Activated naive CD4-positive, alpha-beta T cell treated with anti-CD3 and anti-CD28 coated beads for 36 hours (primary cell): ENCODE measurements around the gene MAGEC2. TPM values are rescaled to one million over a fixed set of nuclear protein-coding genes. Genes with fewer than 3 reads are reported as not detected.

ENCODE experiments used
- CTCF ChIA-PET: fragments of 350-600 bp; sonication (Branson Sonifier 250); formaldehyde crosslinking; loops from one replicate; lab custom pipeline; 2021; ENCODE audit warnings: antibody characterized with exemption; lab: Charles Lee
- DNase-seq: peaks from one replicate; pipeline ENCODE4 v3.0.0-alpha.2; 2020
- H3K27ac Mint-ChIP-seq: one replicate; pipeline ENCODE4 v1.8.0; 2021; ENCODE audit warnings: mild to moderate bottlenecking, mixed read lengths
- H3K27me3 Mint-ChIP-seq: one replicate; pipeline ENCODE4 v1.8.0; 2021; ENCODE audit warnings: low read depth, mixed read lengths
- H3K36me3 Mint-ChIP-seq: one replicate; pipeline ENCODE4 v1.8.0; 2021; ENCODE audit warnings: low read depth, mixed read lengths
- H3K4me1 Mint-ChIP-seq: one replicate; pipeline ENCODE4 v1.8.0; 2021; ENCODE audit warnings: low read depth, mixed read lengths
- H3K4me3 Mint-ChIP-seq: one replicate; pipeline ENCODE4 v1.8.0; 2021; ENCODE audit warnings: mild to moderate bottlenecking, moderate library complexity, mixed read lengths
- H3K9me3 Mint-ChIP-seq: one replicate; pipeline ENCODE4 v1.8.0; 2021; ENCODE audit warnings: mixed read lengths
- intact Hi-C: fragments of 100-400 bp; cut with micrococcal nuclease; formaldehyde crosslinking; loops from one replicate; pipeline ENCODE4 v1.15.1; 2023
- total RNA-seq, 2 experiments: library from RNA; stranded (reverse); gene quantifications; one replicate each; pipeline ENCODE4 v1.2.3, GENCODE V29; 2021

MAGEC2 gene
- not detected for total RNA-seq

GRCh38 chrX:142204522-142205433, at the start of gene MAGEC2:
Gene MAGEC2, minus strand, starts transcription at chrX:142205290. Its CDS starts 1,303 bp downstream, at chrX:142203987.
- Mint-ChIP-seq H3K36me3 (no peaks in the 10 kb centered on the region), H3K4me1 (no peaks in the 10 kb centered on the region), H3K27ac (no peak within 1 kb of the TSS), H3K27me3 (no peaks in the 10 kb centered on the region), H3K9me3 (peaks cover under 1% of the 10 kb centered on the region), H3K4me3 (no peak within 1 kb of the TSS)
- DNase-seq: no peak
- CTCF ChIA-PET: interaction anchor here (0.6 kb wide), 1 partner anchor 1820 kb away, joined by 3 read pairs; no protein-coding TSS in a partner anchor
- intact Hi-C loops: no loop called here

DNA sequence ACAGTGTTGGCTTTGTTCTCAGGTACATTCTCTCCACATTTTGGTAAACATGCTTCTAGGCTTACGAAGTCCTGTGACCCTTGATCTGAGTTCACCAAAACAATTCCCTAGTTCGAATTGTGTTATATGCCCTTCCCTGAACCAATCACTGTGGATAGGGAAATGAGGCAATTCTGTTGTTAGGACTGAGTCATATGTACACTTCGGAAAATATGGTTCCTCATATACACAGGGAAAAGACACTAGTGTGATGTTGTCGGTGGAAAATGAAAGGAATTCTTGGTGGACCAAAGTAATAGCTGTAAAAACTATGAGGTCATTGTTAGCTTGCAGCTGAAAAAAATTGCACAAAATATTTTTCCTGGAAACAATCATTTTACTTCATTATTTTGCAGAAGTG, 46.6 kb upstream of the MAGEC2 start:
- DNase-seq: no peak
- H3K9me3 Mint-ChIP-seq: no peaks in the 10 kb centered on the region
- no peaks in the 10 kb centered on the region for H3K4me1 Mint-ChIP-seq
- intact Hi-C loops: no loop called here
- no peak overlapping the region for H3K27ac Mint-ChIP-seq
- H3K4me3 Mint-ChIP-seq: no peak overlapping the region
- CTCF ChIA-PET: no interaction called here
- no peaks in the 10 kb centered on the region for H3K27me3 Mint-ChIP-seq
- H3K36me3 Mint-ChIP-seq: no peaks in the 10 kb centered on the region

- intact Hi-C loops: no loop called here
- no peaks in the 10 kb centered on the region for H3K4me1 Mint-ChIP-seq
- CTCF ChIA-PET: no interaction called here
- DNase-seq: no peak
- no peaks in the 10 kb centered on the region for H3K36me3 Mint-ChIP-seq
- H3K4me3 Mint-ChIP-seq: no peak overlapping the region
- H3K27ac Mint-ChIP-seq: no peak overlapping the region
- no peaks in the 10 kb centered on the region for H3K27me3 Mint-ChIP-seq
- no peaks in the 10 kb centered on the region for H3K9me3 Mint-ChIP-seq
Measured at GRCh38 chrX:142251202-142251601, 46.1 kb upstream of the MAGEC2 start.

GRCh38 chrX:142250502-142250901, 45.4 kb upstream of the MAGEC2 start:
- intact Hi-C loops: no loop called here
- no peak overlapping the region for H3K27ac Mint-ChIP-seq
- H3K4me1 Mint-ChIP-seq: no peaks in the 10 kb centered on the region
- no peaks in the 10 kb centered on the region for H3K9me3 Mint-ChIP-seq
- no peaks in the 10 kb centered on the region for H3K27me3 Mint-ChIP-seq
- no peak for DNase-seq
- no peaks in the 10 kb centered on the region for H3K36me3 Mint-ChIP-seq
- CTCF ChIA-PET: no interaction called here
- H3K4me3 Mint-ChIP-seq: no peak overlapping the region

GRCh38 chrX:142249721-142250120, 44.6 kb upstream of the MAGEC2 start:
- intact Hi-C loops: no loop called here
- Mint-ChIP-seq H3K4me1 (no peaks in the 10 kb centered on the region), H3K27me3 (no peaks in the 10 kb centered on the region), H3K4me3 (no peak overlapping the region), H3K27ac (no peak overlapping the region), H3K36me3 (no peaks in the 10 kb centered on the region), H3K9me3 (no peaks in the 10 kb centered on the region)
- no peak for DNase-seq
- CTCF ChIA-PET: no interaction called here

DNA sequence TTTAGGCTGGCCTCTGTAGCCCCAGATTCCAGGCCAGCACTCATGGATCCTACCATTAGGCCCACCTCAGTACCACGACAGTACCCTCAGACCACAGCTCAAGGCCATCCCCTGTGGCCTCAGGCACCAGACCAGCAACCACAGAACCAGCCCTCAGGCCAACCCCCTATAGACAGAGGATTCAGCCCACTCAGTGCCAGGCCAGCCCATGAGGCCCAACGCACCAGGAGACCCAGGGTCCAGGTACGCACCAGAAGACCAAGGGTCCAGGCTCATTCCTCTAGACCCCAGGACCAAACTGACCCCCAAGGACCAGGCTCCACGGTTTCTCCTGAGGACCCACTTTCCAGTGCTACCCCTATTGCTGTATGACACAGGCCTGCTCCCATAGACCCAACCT, 39.5 kb upstream of the MAGEC2 start:
- no peak overlapping the region for H3K4me3 Mint-ChIP-seq
- no peaks in the 10 kb centered on the region for H3K9me3 Mint-ChIP-seq
- H3K27me3 Mint-ChIP-seq: no peaks in the 10 kb centered on the region
- H3K36me3 Mint-ChIP-seq: no peaks in the 10 kb centered on the region
- no peaks in the 10 kb centered on the region for H3K4me1 Mint-ChIP-seq
- CTCF ChIA-PET: no interaction called here
- H3K27ac Mint-ChIP-seq: no peak overlapping the region
- intact Hi-C loops: no loop called here
- no peak for DNase-seq

DNA sequence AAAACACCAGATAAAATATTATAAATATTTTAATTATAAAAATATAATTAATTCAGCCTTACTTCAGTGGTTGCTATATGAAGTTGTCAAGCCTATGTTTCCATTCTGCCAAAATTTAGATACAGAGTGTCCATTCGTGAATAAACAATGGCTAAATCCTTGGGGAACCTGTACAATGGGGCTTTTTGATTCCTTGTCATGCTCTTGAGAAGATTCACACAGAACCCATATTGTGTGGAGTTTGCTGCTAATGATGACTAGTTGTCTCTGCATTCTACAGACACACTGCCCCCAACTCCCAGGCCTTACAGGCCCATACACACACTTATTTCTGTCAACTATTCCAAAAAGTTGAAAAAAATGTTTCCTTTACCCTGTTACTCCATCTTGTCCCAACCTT, 33.4 kb upstream of the MAGEC2 start:
- no peak overlapping the region for H3K4me3 Mint-ChIP-seq
- DNase-seq: no peak
- intact Hi-C loops: no loop called here
- CTCF ChIA-PET: no interaction called here
- H3K9me3 Mint-ChIP-seq: no peaks in the 10 kb centered on the region
- H3K27ac Mint-ChIP-seq: no peak overlapping the region
- no peaks in the 10 kb centered on the region for H3K27me3 Mint-ChIP-seq
- no peaks in the 10 kb centered on the region for H3K4me1 Mint-ChIP-seq
- H3K36me3 Mint-ChIP-seq: no peaks in the 10 kb centered on the region

- Mint-ChIP-seq H3K36me3 (no peaks in the 10 kb centered on the region), H3K27me3 (no peaks in the 10 kb centered on the region), H3K4me1 (no peaks in the 10 kb centered on the region), H3K4me3 (no peak overlapping the region), H3K27ac (no peak overlapping the region), H3K9me3 (no peaks in the 10 kb centered on the region)
- intact Hi-C loops: no loop called here
- no peak for DNase-seq
- CTCF ChIA-PET: no interaction called here
Measured at GRCh38 chrX:142233400-142233799, 28.3 kb upstream of the MAGEC2 start.

DNA sequence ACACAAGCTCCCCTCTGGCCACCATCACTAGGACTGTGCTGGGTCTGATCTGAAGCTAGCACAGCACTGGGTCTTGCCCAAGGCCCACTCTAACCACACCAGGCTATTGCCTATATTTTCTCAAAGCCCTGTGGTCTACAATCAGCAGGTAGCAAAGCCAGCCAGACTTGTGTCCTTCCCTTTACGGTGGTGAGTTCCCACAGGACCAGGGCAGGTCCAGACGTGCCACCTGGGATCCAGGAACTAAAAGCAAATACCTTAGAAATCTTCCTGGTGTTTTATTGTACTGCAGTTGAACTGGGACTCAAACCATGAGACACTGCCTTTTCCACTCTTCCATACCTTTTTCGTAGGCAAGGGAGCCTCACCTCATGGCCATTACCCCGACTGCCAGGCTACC, 9.0 kb upstream of the MAGEC2 start:
- Mint-ChIP-seq H3K27ac (no peak overlapping the region), H3K36me3 (no peaks in the 10 kb centered on the region), H3K9me3 (peaks cover 1% of the 10 kb centered on the region), H3K4me3 (no peak overlapping the region), H3K4me1 (no peaks in the 10 kb centered on the region), H3K27me3 (no peaks in the 10 kb centered on the region)
- CTCF ChIA-PET: no interaction called here
- DNase-seq: no peak
- intact Hi-C loops: no loop called here

GRCh38 chrX:142201113-142201512, 4.0 kb downstream of the MAGEC2 start:
- no peak for DNase-seq
- H3K27ac Mint-ChIP-seq: no peak overlapping the region
- no peak overlapping the region for H3K4me3 Mint-ChIP-seq
- intact Hi-C loops: no loop called here
- CTCF ChIA-PET: no interaction called here
- no peaks in the 10 kb centered on the region for H3K9me3 Mint-ChIP-seq
- no peaks in the 10 kb centered on the region for H3K27me3 Mint-ChIP-seq
- H3K4me1 Mint-ChIP-seq: no peaks in the 10 kb centered on the region
- H3K36me3 Mint-ChIP-seq: no peaks in the 10 kb centered on the region

DNA sequence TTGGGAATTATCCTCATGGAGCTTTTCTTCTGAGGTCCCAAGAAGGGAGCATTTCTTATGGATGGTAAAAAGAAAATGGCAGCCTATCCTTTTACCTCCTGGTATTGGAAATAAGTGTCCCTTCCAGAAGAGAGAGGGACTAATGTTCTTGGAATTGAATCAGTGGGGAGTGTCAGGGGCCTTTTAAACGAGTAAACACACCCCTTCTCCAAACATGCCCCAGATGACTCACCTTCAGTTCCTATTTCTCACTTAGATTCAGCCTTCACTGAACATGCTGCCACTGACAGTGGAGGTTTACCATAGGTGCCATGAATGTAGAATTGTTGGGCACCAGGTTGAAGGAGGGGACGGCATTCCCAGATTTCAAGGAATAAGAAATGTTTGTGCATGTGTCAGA, 19.0 kb downstream of the MAGEC2 start:
- Mint-ChIP-seq H3K9me3 (peaks cover 3% of the 10 kb centered on the region), H3K36me3 (no peaks in the 10 kb centered on the region), H3K27me3 (no peaks in the 10 kb centered on the region), H3K4me1 (no peaks in the 10 kb centered on the region), H3K27ac (no peak overlapping the region), H3K4me3 (no peak overlapping the region)
- intact Hi-C loops: no loop called here
- CTCF ChIA-PET: no interaction called here
- no peak for DNase-seq

- no peaks in the 10 kb centered on the region for H3K4me1 Mint-ChIP-seq
- no peak overlapping the region for H3K4me3 Mint-ChIP-seq
- intact Hi-C loops: no loop called here
- H3K27me3 Mint-ChIP-seq: no peaks in the 10 kb centered on the region
- H3K9me3 Mint-ChIP-seq: peaks cover 3% of the 10 kb centered on the region
- H3K27ac Mint-ChIP-seq: no peak overlapping the region
- CTCF ChIA-PET: no interaction called here
- no peaks in the 10 kb centered on the region for H3K36me3 Mint-ChIP-seq
- no peak for DNase-seq
Measured at GRCh38 chrX:142184756-142185602, 20.1 kb downstream of the MAGEC2 start.
